ENCODE measurements around the gene ZFP36. TPM values are rescaled to one million over a fixed set of nuclear protein-coding genes. Genes with fewer than 3 reads are reported as not detected.
A peak's percentile ranks its signal among the peaks of the same experiment; 100 is the strongest.

The ZFP36 gene
- total RNA-seq, 1 experiment from 2014 or later = not detected

DNA sequence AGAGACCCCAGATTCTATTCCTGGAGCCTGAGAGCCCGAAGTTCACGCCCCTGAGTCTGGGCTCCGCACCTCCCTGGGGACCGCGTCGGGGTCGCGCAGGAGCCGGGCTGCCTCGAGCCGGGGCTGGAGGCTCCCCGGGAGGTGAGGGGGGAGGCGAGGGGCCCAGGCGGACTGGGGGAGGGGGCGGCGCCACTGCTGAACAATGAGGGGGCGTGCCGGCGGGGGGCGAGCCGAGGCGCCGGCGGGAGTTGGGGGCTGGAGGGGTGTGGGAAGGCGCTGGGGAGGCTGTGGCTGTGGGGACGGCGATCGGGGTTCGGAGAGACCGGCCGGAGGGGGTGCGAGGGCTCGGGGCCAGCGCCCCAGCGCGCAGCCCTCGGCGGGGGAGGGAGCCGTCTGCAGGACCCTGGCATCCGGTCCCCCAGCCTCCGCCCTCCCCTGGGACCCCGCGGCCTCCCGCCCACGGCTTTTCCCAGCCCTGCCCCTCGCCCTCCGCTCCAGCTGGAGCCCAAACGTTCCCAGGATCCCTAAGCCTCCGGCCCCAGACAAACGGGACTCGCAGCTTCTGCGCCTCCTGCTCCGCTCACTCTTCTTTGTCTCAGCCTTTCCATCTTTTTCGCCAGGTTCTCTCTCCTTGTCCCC is 6.7 kb downstream of the ZFP36 start:
- no peak for DNase-seq (ENCODE audit: low read depth)
- in situ Hi-C loops (cut with HindIII; ENCODE audit: low pct_unique_long_range_greater_than_20kb, low sequenced_read_pairs) = no loop called here

DNA sequence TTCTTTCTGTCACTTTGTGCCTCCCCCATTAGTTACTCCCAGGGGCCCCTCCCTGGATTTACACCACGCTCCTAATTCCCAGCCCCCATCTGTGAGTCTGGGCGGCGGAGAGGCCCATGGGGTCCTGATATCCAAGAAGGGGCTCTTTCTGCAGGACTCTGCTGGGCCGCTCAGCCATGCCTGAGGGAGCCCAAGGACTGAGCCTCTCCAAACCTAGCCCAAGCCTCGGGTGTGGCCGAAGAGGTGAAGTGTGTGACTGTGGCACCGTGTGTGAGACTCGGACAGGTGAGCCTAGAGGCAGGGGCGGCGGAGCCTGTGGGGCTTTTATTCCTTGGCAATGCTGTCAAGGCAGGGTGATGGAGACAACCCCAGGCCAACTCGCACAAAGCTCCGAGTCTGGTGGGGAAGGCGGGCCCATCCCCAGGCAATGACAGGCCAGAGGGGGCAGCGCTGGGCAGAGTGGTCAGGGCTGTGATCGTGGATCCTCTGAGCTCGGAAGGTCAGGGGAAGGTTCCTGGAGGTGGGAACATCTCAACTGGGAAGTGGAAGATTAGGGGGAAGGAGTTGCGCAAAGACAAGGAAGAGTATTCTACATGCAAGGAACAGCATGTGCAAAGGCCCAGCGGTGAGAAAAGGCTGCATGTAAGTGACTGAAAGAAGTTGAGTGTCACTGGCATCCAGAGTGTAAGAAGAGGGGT is 7.4 kb downstream of the ZFP36 start:
- DNase-seq (ENCODE audit: low read depth) = no peak
- in situ Hi-C loops (cut with HindIII; ENCODE audit: low pct_unique_long_range_greater_than_20kb, low sequenced_read_pairs) = no loop called here

DNA sequence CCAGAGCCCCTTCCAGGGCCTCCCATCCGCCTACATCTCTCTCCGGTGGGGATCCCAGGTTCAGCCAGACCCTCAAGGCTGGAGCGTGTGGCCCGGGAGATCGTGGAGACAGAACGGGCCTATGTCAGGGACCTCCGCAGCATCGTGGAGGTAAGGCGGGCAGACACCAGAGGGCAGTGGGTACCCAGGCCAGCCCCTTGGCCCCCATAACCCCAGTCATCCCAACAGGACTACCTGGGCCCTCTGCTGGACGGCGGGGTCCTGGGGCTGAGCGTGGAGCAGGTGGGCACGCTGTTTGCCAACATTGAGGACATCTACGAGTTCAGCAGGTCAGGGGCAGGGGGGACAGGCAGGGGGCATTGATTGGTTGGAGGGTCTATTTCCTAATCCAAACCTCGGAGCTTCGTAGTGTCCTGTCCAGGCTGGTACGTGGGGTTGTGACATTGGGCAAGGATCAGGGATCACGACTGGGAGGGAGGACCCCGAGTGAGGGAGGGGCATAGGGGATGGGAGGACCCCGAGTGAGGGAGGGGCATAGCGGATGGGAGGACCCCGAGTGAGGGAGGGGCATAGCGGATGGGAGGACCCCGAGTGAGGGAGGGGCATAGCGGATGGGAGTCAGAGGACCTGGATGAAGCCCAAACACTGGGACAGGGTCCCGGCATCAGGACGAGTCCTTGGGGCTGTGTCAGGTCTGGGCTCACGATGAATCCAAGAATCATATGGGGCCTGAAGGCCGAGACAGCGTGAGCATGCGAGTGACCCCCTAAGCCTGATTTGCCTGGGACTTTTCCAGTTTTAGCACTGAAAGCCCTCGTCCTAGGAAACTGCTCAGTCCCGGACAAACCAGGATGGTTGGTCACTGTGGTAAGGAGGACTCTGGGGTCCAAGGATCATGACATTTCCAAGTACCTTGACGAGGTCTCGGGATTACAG is 8.7 kb downstream of the ZFP36 start:
- no peak for DNase-seq (ENCODE audit: low read depth)
- in situ Hi-C loops (cut with HindIII; ENCODE audit: low pct_unique_long_range_greater_than_20kb, low sequenced_read_pairs) = no loop called here

DNA sequence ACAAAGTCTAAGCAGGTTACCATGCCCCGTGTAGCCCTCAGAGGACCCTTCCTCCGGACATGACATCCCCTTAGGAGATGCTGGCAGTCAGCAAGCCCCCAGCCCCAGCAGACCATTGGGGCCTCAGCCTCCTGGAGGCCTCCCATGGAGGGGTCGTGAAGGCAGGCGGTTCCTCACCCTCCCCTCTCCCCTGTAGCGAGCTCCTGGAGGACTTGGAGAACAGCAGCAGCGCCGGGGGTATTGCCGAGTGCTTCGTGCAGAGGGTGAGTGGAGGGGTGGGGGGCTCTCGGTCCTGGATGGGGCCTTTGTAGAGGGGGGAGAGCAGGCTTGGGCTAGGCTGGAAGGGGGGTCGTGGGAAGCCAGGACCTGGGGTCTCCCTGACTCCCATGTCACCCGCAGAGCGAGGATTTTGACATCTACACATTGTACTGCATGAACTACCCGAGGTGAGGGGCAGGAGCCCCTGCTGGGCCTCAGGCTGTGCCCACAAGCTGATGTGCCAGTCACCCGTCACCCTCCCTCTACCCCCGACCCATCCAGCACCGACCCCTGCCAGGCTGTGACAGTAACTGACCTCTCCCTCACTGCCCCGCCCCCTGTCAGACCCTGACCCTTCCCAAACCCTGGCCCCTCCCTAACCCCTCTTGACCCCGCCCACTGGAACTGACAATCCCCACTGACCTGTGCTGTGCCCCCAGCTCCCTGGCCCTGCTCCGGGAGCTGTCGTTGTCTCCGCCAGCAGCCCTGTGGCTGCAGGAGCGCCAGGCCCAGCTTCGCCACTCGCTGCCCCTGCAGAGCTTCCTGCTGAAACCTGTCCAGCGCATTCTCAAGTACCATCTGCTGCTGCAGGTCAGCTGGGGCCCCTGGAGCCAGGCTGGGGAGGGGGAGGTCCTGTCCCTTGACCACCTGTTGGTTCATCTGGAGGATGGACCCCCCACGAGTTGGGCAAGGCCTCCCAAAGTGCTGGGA is 9.8 kb downstream of the ZFP36 start:
- DNase-seq (ENCODE audit: low read depth) = no peak
- in situ Hi-C loops (cut with HindIII; ENCODE audit: low pct_unique_long_range_greater_than_20kb, low sequenced_read_pairs) = no loop called here

DNA sequence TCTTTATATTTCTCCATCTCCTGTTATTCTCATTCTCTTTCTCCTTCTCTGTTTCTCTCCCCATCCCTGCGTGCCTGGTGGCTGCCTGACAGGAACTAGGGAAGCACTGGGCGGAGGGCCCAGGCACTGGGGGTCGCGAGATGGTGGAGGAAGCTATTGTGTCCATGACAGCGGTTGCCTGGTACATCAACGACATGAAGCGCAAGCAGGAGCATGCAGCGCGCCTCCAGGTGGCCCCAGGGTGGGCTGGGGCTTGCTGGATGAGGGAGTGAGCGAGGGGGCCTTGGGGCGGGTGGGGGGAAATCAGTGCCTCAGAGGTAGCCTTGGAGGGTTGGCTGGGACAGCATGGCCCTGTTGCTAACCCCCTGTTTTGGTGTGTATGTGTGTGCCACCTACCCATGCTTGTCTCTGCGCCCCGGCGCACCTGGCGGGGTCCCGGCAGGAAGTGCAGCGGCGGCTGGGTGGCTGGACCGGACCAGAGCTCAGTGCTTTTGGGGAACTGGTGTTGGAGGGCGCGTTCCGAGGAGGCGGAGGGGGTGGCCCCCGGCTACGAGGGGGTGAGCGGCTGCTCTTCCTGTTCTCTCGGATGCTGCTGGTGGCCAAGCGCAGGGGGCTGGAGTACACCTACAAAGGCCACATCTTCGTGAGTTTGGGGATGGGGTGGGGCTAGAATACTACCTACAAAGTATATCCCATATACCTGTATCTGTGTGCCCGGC is 11.0 kb downstream of the ZFP36 start:
- in situ Hi-C loops (cut with HindIII; ENCODE audit: low pct_unique_long_range_greater_than_20kb, low sequenced_read_pairs) = no loop called here
- no peak for DNase-seq (ENCODE audit: low read depth)

DNA sequence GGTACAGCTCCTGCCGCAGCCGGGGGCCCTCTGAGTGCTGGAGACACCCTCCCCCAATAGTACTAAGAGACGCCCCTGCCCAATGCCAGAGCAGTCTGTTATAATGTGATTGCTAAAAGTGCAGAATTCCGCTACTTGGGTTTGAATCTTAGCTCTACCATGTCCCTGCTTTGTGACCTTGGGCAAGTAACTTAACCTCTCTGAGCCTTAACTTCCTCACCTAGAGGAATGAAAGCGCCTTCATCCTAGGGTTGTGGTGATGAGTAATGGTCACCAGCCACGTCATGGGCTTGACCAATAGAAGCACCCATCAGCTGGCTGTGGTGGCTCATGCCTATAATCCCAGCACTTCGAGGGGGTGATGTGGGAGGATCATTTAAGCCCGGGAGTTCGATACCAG is 12.4 kb downstream of the ZFP36 start:
- in situ Hi-C loops (cut with HindIII; ENCODE audit: low pct_unique_long_range_greater_than_20kb, low sequenced_read_pairs) = no loop called here
- no peak for DNase-seq (ENCODE audit: low read depth)

DNA sequence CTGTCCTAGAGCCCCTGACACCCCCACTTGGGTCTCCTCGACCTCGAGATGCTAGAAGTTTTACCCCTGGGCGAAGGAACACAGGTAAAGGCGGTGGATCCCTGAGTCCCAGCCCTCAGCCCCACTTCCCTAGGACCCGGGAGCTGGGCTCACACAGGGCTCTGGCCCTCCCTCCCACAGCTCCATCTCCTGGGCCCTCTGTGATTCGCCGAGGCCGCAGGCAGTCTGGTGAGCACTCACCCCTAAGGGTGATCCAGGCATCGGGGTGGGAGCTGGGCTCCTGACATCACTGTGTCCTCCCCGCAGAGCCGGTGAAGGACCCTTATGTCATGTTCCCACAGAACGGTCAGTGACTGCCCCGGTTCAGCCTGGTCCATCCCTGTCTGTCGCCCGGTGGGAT is 14.1 kb downstream of the ZFP36 start:
- in situ Hi-C loops (cut with HindIII; ENCODE audit: low pct_unique_long_range_greater_than_20kb, low sequenced_read_pairs) = no loop called here
- no peak for DNase-seq (ENCODE audit: low read depth)

DNA sequence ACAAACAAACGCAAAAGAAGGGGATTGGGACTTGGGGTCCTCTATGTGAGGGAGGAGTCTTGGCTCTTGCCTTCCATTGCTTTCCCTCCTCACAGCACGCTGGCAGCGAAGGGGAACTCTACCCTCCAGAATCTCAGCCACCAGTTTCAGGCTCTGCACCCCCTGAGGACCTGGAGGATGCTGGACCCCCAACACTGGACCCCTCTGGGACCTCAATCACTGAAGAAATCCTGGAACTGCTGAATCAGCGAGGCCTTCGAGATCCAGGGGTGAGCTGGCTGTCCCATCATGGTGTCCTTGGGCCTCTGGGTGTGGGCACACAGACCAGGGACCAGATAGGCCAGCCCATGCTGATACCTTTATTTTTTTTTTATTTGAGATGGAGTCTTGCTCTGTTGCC is 15.4 kb downstream of the ZFP36 start:
- in situ Hi-C loops (cut with HindIII; ENCODE audit: low pct_unique_long_range_greater_than_20kb, low sequenced_read_pairs) = no loop called here
- no peak for DNase-seq (ENCODE audit: low read depth)

DNA sequence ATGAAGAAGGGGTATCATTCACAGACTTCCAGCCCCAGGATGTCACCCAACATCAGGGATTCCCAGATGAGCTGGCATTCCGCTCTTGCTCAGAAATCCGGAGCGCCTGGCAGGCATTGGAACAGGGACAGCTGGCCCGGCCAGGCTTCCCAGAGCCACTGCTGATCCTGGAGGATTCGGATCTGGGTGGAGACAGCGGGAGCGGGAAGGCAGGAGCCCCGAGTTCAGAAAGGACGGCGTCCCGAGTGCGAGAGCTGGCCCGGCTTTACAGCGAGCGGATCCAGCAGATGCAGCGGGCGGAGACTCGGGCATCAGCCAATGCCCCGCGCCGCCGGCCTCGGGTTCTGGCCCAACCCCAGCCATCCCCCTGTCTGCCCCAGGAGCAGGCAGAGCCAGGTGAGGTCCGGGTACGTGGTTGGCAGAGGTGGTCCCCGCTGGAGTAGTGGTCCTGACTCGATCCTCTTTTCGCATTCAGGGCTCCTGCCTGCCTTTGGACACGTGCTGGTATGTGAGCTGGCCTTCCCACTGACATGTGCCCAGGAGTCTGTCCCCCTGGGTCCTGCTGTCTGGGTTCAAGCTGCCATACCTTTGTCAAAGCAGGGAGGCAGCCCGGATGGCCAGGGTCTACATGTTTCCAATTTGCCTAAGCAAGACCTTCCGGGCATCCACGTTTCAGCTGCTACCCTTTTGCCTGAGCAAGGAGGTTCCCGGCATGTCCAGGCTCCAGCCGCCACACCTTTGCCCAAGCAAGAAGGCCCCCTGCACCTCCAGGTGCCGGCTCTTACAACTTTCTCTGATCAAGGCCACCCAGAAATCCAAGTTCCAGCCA is 16.8 kb downstream of the ZFP36 start:
- in situ Hi-C loops (cut with HindIII; ENCODE audit: low pct_unique_long_range_greater_than_20kb, low sequenced_read_pairs) = no loop called here

DNA sequence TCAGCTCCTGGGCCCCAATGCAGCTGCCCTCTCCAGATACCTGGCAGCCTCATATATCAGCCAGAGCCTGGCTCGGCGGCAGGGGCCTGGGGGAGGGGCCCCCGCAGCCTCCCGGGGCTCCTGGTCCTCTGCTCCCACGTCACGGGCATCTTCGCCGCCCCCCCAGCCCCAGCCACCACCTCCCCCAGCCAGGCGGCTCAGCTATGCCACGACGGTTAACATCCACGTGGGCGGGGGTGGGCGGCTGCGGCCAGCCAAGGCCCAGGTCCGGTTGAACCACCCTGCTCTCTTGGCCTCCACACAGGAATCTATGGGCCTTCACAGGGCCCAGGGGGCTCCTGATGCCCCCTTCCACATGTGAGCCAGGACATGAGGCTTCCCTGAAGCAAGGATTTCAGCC is 18.3 kb downstream of the ZFP36 start:
- in situ Hi-C loops (cut with HindIII; ENCODE audit: low pct_unique_long_range_greater_than_20kb, low sequenced_read_pairs) = no loop called here
- no peak for DNase-seq (ENCODE audit: low read depth)

More for the DNA sequence above, 16.8 kb downstream of the ZFP36 start:
- no peak for DNase-seq (ENCODE audit: low read depth)

DNA sequence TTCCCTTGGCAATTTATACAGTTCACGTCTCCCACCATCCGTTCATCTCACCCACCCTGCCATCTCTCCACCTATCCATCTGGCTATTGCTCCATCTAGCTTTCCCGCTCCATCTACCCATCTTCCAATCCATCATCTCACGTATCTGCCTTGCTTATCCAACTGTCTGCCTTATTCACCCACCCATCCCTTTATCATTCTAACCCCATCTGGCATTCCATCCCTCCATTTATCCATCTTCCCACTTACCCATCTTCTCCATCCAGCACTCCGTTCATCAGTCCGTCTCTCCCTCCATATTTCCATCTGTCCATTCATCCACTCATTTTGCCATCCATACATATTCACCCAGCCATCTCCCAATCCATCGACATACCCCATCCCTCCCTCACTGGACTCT is 19.1 kb downstream of the ZFP36 start:
- in situ Hi-C loops (cut with HindIII; ENCODE audit: low pct_unique_long_range_greater_than_20kb, low sequenced_read_pairs) = no loop called here
- DNase-seq (ENCODE audit: low read depth) = no peak

DNA sequence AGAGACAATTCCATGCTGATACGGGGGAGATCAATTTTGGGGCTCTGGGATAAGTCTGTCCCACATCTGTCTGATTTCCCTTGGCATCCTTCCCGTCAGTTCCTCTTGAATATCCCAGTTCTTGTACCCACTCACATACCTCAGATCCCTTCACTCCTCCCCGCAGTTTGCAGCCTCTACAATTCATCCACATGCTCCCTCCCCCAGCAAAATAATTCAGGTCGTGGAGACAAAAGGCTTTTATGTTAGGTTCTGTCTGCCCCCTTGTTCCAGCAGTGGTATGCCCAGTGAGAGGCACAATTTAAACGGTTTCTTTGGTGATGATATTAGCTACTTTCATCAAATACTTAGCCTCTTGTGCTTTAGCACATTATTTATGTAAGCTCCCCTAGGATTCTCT is 19.5 kb downstream of the ZFP36 start:
- DNase-seq (ENCODE audit: low read depth) = no peak
- in situ Hi-C loops (cut with HindIII; ENCODE audit: low pct_unique_long_range_greater_than_20kb, low sequenced_read_pairs) = no loop called here

DNA sequence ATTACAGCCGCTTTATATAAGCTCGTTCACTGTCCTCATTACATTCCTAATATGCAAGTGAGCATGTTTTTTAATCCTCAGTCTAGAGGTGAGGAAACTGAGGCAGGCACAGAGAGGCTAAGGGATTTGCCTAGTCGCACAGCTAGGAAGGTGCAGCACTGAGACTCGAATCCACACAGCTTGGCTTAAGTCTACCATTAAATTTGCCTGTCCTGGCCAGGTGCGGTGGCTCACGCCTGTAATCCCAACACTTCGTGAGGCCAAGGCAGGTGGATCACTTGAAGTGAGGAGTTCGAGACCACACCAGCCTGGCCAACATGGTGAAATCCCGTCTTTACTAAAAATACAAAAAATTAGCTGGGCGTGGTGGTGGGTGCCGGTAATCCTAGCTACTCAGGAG is 21.1 kb downstream of the ZFP36 start:
- in situ Hi-C loops (cut with HindIII; ENCODE audit: low pct_unique_long_range_greater_than_20kb, low sequenced_read_pairs) = no loop called here
- DNase-seq (ENCODE audit: low read depth) = no peak

DNA sequence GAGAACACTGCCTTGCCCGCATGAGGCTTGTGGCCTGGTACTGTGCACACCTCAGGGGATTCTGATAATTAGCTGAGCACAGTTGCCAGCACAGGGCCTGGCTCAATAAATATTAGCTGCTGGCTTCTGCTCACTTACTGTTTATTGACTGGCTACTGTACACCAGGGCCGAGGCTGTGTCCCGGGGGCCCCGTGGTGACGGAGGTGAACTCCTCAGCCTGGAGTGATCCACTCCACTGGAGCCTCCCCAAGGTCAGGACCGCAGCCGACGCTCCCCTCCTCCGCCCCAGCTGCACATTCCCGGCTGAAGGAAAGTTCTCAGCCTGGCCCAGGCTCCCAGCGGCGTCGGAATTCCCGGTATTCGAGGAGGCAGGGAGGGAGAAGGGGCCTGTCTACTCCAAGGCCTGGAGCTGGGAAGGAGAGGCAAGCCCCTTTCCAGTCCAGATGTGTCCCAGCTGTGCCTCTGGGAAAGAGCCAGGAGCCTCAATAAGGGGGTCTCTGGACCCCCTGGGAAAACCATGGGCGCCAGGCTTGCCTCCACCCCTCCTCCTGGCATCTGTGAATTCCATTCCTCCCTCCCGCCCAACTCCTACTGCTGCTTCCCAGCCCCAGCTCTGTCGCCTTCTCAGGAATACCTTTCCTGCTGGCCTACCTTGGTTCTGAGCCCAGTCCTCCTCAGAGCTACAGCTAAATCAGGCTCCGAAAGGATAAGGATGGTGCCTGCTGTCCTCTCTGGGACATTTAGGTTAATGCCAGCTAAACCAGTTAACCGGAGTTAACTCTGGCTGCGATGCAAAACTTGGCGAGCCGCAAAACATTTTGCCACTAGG is 21.9 kb downstream of the ZFP36 start:
- peak; percentile 77 for DNase-seq (ENCODE audit: low read depth)
- in situ Hi-C loops (cut with HindIII; ENCODE audit: low pct_unique_long_range_greater_than_20kb, low sequenced_read_pairs) = no loop called here

DNA sequence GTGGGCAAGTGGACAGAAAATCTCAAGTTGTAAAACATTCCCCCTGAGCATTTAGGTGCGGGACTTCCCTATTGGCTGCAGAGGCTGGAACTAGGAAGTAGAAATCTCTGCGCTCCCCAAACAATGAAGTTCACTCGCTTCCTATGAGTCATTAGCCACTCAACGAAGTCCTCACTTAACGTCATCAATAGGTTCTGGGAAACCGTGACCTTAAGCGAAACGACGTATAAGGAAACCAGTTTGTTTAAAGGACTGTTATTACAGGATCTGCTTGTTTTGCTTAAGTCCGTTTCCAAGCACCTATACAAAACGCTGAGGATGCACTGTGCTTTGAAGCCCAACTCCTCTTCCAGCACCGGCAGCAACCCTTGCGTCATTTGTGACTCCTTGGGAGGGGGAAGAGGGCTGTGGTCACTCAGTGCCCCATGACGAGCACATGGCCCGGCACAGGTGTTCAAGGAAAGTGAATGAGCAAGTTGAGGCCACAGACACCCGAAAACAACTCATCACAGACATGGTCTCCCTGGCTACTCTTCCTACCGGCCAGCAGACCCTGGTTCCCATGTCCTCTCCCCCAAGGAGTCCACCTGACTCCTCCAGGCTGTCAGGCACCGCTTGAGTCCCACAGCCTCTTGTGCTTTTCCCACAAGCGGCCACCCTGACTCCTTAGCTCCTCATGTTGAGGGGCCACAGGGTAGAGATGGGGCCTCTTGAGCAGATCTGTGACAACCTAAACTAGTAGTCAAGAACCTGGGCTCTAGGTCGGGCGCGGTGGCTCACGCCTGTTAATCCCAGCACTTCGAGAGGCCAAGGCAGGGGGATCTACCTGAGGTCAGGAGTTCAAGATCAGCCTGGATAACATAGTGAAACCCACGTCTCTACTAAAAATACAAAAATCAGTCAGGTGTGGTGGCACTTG is 24.3 kb downstream of the ZFP36 start:
- in situ Hi-C loops (cut with HindIII; ENCODE audit: low pct_unique_long_range_greater_than_20kb, low sequenced_read_pairs) = no loop called here
- peak; percentile 98 for DNase-seq (ENCODE audit: low read depth)

Data from Caki2 (cell line).